BJ (cell line): Measurements from ENCODE around the gene CYB561. TPM values are rescaled to one million over a fixed set of nuclear protein-coding genes. Genes with fewer than 3 reads are reported as not detected.
A peak's percentile ranks its signal among the peaks of the same experiment; 100 is the strongest.

Experiments
- CTCF ChIA-PET: fragments of 350-600 bp; formaldehyde crosslinking; extraction: SDS; loops from one replicate; lab custom pipeline; 2021; ENCODE audit warnings: antibody characterized with exemption, inconsistent platforms; lab: Yijun Ruan, JAX
- POLR2A ChIA-PET: fragments of 300-600 bp; sonication (Branson Sonifier 250); formaldehyde crosslinking; extraction: SDS; loops from one replicate; lab custom pipeline; 2021; ENCODE audit warnings: antibody characterized with exemption; lab: Charles Lee
- DNase-seq: peaks from one replicate; pipeline ENCODE4 v3.0.0-alpha.2; 2011; ENCODE audit warnings: low read depth
- H3K27me3 ChIP-seq: 2 replicates; pipeline ENCODE4 v1.6.0; 2011; ENCODE audit warnings: low read length; ENCODE audit not compliant: control insufficient read depth, insufficient read depth
- H3K36me3 ChIP-seq: 2 replicates; pipeline ENCODE4 v1.5.1; 2011; ENCODE audit warnings: low read length; ENCODE audit not compliant: control insufficient read depth, insufficient read depth
- H3K4me3 ChIP-seq: 2 replicates; pipeline ENCODE4 v1.5.1; 2011; ENCODE audit warnings: low read depth, mild to moderate bottlenecking, control low read depth, low read length
- CTCF ChIP-seq: IDR thresholded peaks from 2 replicates; pipeline ENCODE4 v1.5.1; 2011; ENCODE audit warnings: low read depth, mild to moderate bottlenecking, control low read depth, inconsistent platforms, low read length, moderate library complexity; ENCODE audit not compliant: insufficient read depth
- polyA plus RNA-seq: library from polyadenylated mRNA; depleted of rRNA; stranded (reverse); fragments of >200 nt; gene quantifications from 2 replicates; pipeline ENCODE4 v1.2.3, GENCODE V29; 2011

Gene CYB561
- polyA plus RNA-seq, 1 experiment = 17.1 TPM

GRCh38 chr17:63450551-63450950, 4.4 kb upstream of the CYB561 start:
- Histone ChIP-seq H3K36me3 (no peaks in the 10 kb centered on the region), H3K4me3 (no peak overlapping the region), H3K27me3 (peaks cover 2% of the 10 kb centered on the region; the same call in 1 of the 2 replicates)
- DNase-seq = no peak
- POLR2A ChIA-PET = no interaction called here
- CTCF ChIA-PET = interaction anchor here (0.6 kb wide), 1 partner anchor 11 kb away, joined by 3 read pairs; no protein-coding TSS in a partner anchor
- no peak for TF ChIP-seq CTCF

- H3K36me3 ChIP-seq = no peaks in the 10 kb centered on the region
- ChIA-PET POLR2A (no interaction called here), CTCF (interaction anchor here (6.6 kb wide), 1 partner anchor 30 kb away, joined by 27 read pairs; no protein-coding TSS in a partner anchor)
- no peak for DNase-seq
- no peak overlapping the region for H3K4me3 ChIP-seq
- peaks cover 2% of the 10 kb centered on the region; the same call in 1 of the 2 replicates for H3K27me3 ChIP-seq
- no peak for TF ChIP-seq CTCF
Measured at GRCh38 chr17:63448655-63449054, 2.5 kb upstream of the CYB561 start.

GRCh38 chr17:63447471-63448009, 1.4 kb upstream of the CYB561 start:
- ChIA-PET CTCF (interaction anchor here (6.6 kb wide), 1 partner anchor 31 kb away, joined by 27 read pairs; no protein-coding TSS in a partner anchor), POLR2A (no interaction called here)
- H3K36me3 ChIP-seq = no peaks in the 10 kb centered on the region
- H3K4me3 ChIP-seq = no peak overlapping the region
- no peak for DNase-seq
- peaks cover under 1% of the 10 kb centered on the region; the same call in 1 of the 2 replicates for H3K27me3 ChIP-seq
- TF ChIP-seq CTCF = no peak

- no peaks in the 10 kb centered on the region for H3K27me3 ChIP-seq
- CTCF ChIA-PET = interaction anchor here (6.6 kb wide), 1 partner anchor 32 kb away, joined by 27 read pairs; no protein-coding TSS in a partner anchor
- H3K36me3 ChIP-seq = no peaks in the 10 kb centered on the region
- TF ChIP-seq CTCF = peak; percentile 31; the same call in 1 of the 2 replicates
- no peak for DNase-seq
- POLR2A ChIA-PET = no interaction called here
- H3K4me3 ChIP-seq = peak overlapping the region; percentile 45
Measured at GRCh38 chr17:63446753-63447470, 806 bp upstream of the CYB561 start.

- ChIA-PET POLR2A (interaction anchor here (0.6 kb wide), 2 partner anchors 15 to 22 kb away, joined by 3 to 22 read pairs; no protein-coding TSS in a partner anchor), CTCF (interaction anchor here (0.6 to 6.6 kb wide), 5 partner anchors 8 to 166 kb away, joined by 3 to 27 read pairs (median 12); no protein-coding TSS in a partner anchor)
- no peaks in the 10 kb centered on the region for H3K36me3 ChIP-seq
- no peak for TF ChIP-seq CTCF
- H3K27me3 ChIP-seq = no peaks in the 10 kb centered on the region
- no peak for DNase-seq
- H3K4me3 ChIP-seq = peak overlapping the region; percentile 45
Measured at GRCh38 chr17:63445571-63445953, 544 bp downstream of the CYB561 start.
